Testis (tissue), 3 donors: ENCODE results near the gene HDHD5. TPM values are rescaled to one million over a fixed set of nuclear protein-coding genes. Genes with fewer than 3 reads are reported as not detected.

ENCODE experiments used
- DNase-seq: peaks from one replicate; pipeline ENCODE4 v3.0.0-alpha.2; 2019
- H3K27ac ChIP-seq, 2 donors: fragments of 200-600 bp; sonication (generic); one replicate each; pipeline ENCODE4 v1.5.1; 2019
- H3K27me3 ChIP-seq: fragments of 200-600 bp; sonication (generic); one replicate; pipeline ENCODE4 v1.5.1; 2019
- H3K36me3 ChIP-seq: fragments of 200-600 bp; sonication (generic); one replicate; pipeline ENCODE4 v1.5.1; 2017; ENCODE audit warnings: low read depth; ENCODE audit errors: missing control alignments
- H3K4me1 ChIP-seq: fragments of 200-600 bp; sonication (generic); one replicate; pipeline ENCODE4 v1.5.1; 2019
- H3K4me3 ChIP-seq, 2 donors: fragments of 200-600 bp; sonication (generic); one replicate each; pipeline ENCODE4 v1.5.1; 2017 to 2019
- H3K9me3 ChIP-seq: fragments of 200-600 bp; sonication (generic); one replicate; pipeline ENCODE4 v1.5.1; 2017
- CTCF ChIP-seq, 3 experiments: fragments of 450-650 bp in 2 of 3; fragments of 200-600 bp in 1 of 3; sonication (generic) in 1 of 3; IDR thresholded peaks; one replicate each; pipeline ENCODE4 v1.5.1; 2016 to 2019; ENCODE audit warnings: antibody characterized with exemption in 3 of 3, mild to moderate bottlenecking in 2 of 3, moderate library complexity in 1 of 3
- POLR2A ChIP-seq: fragments of 450-650 bp; IDR thresholded peaks from one replicate; pipeline ENCODE4 v1.6.1; 2017; ENCODE audit warnings: antibody characterized with exemption, mild to moderate bottlenecking, moderate library complexity
- WGBS, 2 donors: methylation state at CpG; one replicate each; pipeline ENCODE4 v1.1.5; 2018; 5-methylcytosine and 5-hydroxymethylcytosine counted together
- intact Hi-C: fragments of 100-400 bp; cut with DNase I; formaldehyde crosslinking; loops from one replicate; pipeline ENCODE4 v1.15.1; 2023; ENCODE audit warnings: low total_unique reads
- polyA plus RNA-seq: library from polyadenylated mRNA; stranded (reverse); fragments of 350-450 nt; fragmentation: Illumina TruSeq; extraction: RNeasy Lipid Tissue Mini Kit (QIAGEN cat#74804); gene quantifications from one replicate; pipeline ENCODE4 v1.2.3, GENCODE V29; 2014; ENCODE audit warnings: low read depth, low replicate concordance; ENCODE audit not compliant: insufficient read depth
- total RNA-seq, 2 donors: library from RNA; depleted of rRNA; stranded (reverse); fragments of >200 nt; gene quantifications; one replicate each; pipeline ENCODE4 v1.2.3, GENCODE V29; 2016

Gene HDHD5
- total and polyA plus RNA-seq, 3 donors from 2014 or later, result 34.0 to 46.3 (median 41.5) TPM

GRCh38 chr22:17112491-17113042 is 46.5 kb downstream of the HDHD5 start:
- no peak for DNase-seq
- WGBS, 2 donors, result 77 to 81% methylated on average over 9 of the region's 9 CpGs
- Histone ChIP-seq H3K27ac (no peak overlapping the region), H3K9me3 (no peaks in the 10 kb centered on the region), H3K27me3 (no peaks in the 10 kb centered on the region), H3K36me3 (no peaks in the 10 kb centered on the region), H3K4me1 (no peaks in the 10 kb centered on the region), H3K4me3 (no peak overlapping the region)
- intact Hi-C loops, result no loop called here
- TF ChIP-seq CTCF (IDR thresholded peaks at IDR 0.05), result no peak
- TF ChIP-seq POLR2A, result no peak

DNA sequence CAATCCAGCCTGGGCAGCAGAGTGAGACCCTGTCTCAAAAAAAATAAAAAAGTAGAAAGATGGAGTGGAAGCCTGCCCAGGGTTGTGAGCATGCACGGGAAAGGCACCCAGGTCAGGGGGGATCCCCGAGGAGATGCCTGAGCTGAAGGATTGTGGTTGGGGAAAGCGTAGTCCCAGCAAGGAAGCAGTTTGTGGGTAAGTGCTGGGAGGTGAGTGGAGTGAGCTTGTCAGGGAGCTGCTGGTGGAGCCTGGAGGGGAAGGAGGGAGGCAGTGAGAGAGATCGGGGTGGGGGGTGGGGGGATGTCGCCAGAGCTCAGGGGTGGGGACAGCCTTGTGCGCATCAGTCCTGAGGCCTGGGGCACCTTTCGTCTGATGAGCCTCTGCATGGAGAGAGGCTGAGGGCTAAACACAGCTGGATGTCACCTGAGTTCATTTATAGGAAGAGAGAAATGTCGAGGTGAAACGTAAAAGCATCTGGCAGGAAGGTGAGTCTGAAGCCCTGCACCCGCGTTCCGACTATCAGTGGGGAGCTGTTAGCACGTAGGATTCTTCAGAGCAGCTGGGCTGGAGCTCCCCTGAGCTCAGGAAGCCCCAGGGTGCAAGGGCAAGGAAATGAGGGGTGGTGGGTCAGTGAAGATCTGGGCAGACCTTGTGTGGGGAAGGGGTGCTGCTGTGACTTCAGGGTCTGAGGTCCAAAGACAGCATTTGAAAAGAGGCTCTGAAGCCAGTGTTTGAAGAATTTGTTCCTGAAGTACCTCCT is 48.1 kb downstream of the HDHD5 start:
- Histone ChIP-seq H3K4me3 (no peak overlapping the region), H3K9me3 (no peaks in the 10 kb centered on the region), H3K27me3 (no peaks in the 10 kb centered on the region), H3K4me1 (no peaks in the 10 kb centered on the region), H3K36me3 (no peaks in the 10 kb centered on the region), H3K27ac (no peak overlapping the region)
- DNase-seq, result no peak
- intact Hi-C loops, result no loop called here
- no peak for TF ChIP-seq POLR2A
- TF ChIP-seq CTCF (IDR thresholded peaks at IDR 0.05), result no peak
- 77 to 80% methylated on average over 12 to 13 of the region's 13 CpGs for WGBS, 2 donors

DNA sequence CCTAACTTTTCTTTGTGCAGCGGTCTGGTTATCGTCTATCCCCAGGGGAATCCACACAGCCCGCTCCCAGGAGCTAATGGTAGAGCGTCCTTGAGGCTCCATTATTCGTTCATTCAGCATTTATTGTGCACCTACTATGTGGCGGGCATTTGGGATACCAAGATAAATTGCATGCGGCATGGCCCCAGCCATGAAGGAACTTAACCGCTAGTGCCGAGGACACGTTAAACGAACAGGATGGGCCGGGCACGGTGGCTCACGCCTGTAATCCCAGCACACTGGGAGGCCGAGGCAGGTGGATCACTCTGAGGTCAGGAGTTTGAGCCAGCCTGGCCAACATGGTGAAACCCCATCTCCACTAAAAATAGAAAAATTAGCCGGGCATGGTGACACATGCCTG is 49.1 kb downstream of the HDHD5 start:
- Histone ChIP-seq H3K9me3 (no peaks in the 10 kb centered on the region), H3K4me3 (no peak overlapping the region), H3K27me3 (no peaks in the 10 kb centered on the region), H3K4me1 (no peaks in the 10 kb centered on the region), H3K36me3 (no peaks in the 10 kb centered on the region), H3K27ac (no peak overlapping the region)
- TF ChIP-seq CTCF (IDR thresholded peaks at IDR 0.05) (no peak), POLR2A (no peak)
- 62 to 77% methylated on average over 16 of the region's 16 CpGs for WGBS, 2 donors
- no peak for DNase-seq
- intact Hi-C loops, result no loop called here

DNA sequence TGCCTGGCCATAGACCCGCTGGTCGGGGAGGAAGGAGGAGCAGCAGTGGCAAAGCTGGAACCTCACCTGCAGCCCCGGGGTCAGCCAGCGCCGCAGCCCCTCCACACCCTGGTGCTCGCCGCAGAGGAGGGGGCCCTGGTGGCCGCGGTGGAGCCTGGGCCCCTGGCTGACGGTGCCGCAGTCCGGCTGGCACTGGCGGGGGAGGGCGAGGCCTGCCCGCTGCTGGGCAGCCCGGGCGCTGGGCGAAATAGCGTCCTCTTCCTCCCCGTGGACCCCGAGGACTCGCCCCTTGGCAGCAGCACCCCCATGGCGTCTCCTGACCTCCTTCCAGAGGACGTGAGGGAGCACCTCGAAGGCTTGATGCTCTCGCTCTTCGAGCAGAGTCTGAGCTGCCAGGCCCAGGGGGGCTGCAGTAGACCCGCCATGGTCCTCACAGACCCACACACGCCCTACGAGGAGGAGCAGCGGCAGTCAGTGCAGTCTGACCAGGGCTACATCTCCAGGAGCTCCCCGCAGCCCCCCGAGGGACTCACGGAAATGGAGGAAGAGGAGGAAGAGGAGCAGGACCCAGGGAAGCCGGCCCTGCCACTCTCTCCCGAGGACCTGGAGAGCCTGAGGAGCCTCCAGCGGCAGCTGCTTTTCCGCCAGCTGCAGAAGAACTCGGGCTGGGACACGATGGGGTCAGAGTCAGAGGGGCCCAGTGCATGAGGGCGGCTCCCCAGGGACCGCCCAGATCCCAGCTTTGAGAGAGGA is 49.8 kb downstream of the HDHD5 start:
- no peaks in the 10 kb centered on the region for H3K4me1 ChIP-seq
- no peak overlapping the region for H3K27ac ChIP-seq
- H3K27me3 ChIP-seq, result no peaks in the 10 kb centered on the region
- peak overlapping the region; percentile 18 to 34 for H3K4me3 ChIP-seq
- no peak for TF ChIP-seq POLR2A
- TF ChIP-seq CTCF (IDR thresholded peaks at IDR 0.05), result no peak
- WGBS, 2 donors, result 77 to 82% methylated on average over 10 to 42 of the region's 42 CpGs
- no peak for DNase-seq
- intact Hi-C loops, result no loop called here
- H3K9me3 ChIP-seq, result no peaks in the 10 kb centered on the region
- no peaks in the 10 kb centered on the region for H3K36me3 ChIP-seq
